T-helper 2 cell (primary cell): Measurements from ENCODE around the gene ZNF862.

ENCODE experiments used
- DNase-seq, 5 experiments: peaks; one replicate each; pipeline versions ENCODE4 v3.0.0 to v3.0.0-alpha.2; 2012 to 2022
- total RNA-seq, 2 donors: gene quantifications; one replicate each; lab custom pipeline; 2026; lab: John Stamatoyannopoulos, UW

Gene ZNF862
- total RNA-seq, result 54.6 to 60.4 reads per million in 2 donors

- peak; percentile 90 to 100 (median 94) for DNase-seq
Observed at GRCh38 chr7:149838224-149838991, at the start of gene ZNF862. Gene ZNF862 (plus strand): TSS chr7:149838375. CDS start chr7:149838612, 237 bp downstream.

GRCh38 chr7:149789101-149789500 is 49.1 kb upstream of the ZNF862 start:
- DNase-seq, result no peak

- DNase-seq, result peak in 2 of 5 experiments; percentile 20 to 56
Observed at GRCh38 chr7:149790146-149790548, 48.0 kb upstream of the ZNF862 start.

GRCh38 chr7:149790754-149791360 is 47.3 kb upstream of the ZNF862 start:
- no peak for DNase-seq

- no peak for DNase-seq
Observed at GRCh38 chr7:149791411-149792219, 46.6 kb upstream of the ZNF862 start.

- DNase-seq, result no peak
Observed at GRCh38 chr7:149792220-149792595, 46.0 kb upstream of the ZNF862 start.

- no peak for DNase-seq
Observed at GRCh38 chr7:149793261-149793660, 44.9 kb upstream of the ZNF862 start.

- no peak for DNase-seq
Observed at GRCh38 chr7:149794661-149795060, 43.5 kb upstream of the ZNF862 start.

GRCh38 chr7:149795126-149795525 is 43.0 kb upstream of the ZNF862 start:
- no peak for DNase-seq

- DNase-seq, result no peak
Observed at GRCh38 chr7:149796287-149796860, 41.8 kb upstream of the ZNF862 start.

- no peak for DNase-seq
Observed at GRCh38 chr7:149797771-149798170, 40.4 kb upstream of the ZNF862 start.

- DNase-seq, result peak in 4 of 5 experiments; percentile 19 to 51 (median 29)
Observed at GRCh38 chr7:149799397-149800168, 38.6 kb upstream of the ZNF862 start.

GRCh38 chr7:149800169-149800555 is 38.0 kb upstream of the ZNF862 start:
- no peak for DNase-seq

- DNase-seq, result no peak
Observed at GRCh38 chr7:149801002-149801566, 37.1 kb upstream of the ZNF862 start.

- no peak for DNase-seq
Observed at GRCh38 chr7:149801816-149802215, 36.4 kb upstream of the ZNF862 start.

- DNase-seq, result no peak
Observed at GRCh38 chr7:149802966-149803365, 35.2 kb upstream of the ZNF862 start.

- DNase-seq, result no peak
Observed at GRCh38 chr7:149803551-149804074, 34.6 kb upstream of the ZNF862 start.

- DNase-seq, result no peak
Observed at GRCh38 chr7:149804106-149804505, 34.1 kb upstream of the ZNF862 start.

GRCh38 chr7:149806726-149807125 is 31.4 kb upstream of the ZNF862 start:
- DNase-seq, result no peak

- no peak for DNase-seq
Observed at GRCh38 chr7:149808311-149808710, 29.9 kb upstream of the ZNF862 start.

- DNase-seq, result no peak
Observed at GRCh38 chr7:149809215-149809614, 29.0 kb upstream of the ZNF862 start.

GRCh38 chr7:149811221-149811620 is 27.0 kb upstream of the ZNF862 start:
- DNase-seq, result no peak
